CD4-positive, CD25-positive, alpha-beta regulatory T cell (primary cell): ENCODE results near the gene PTPRN2. TPM values are rescaled to one million over a fixed set of nuclear protein-coding genes. Genes with fewer than 3 reads are reported as not detected.

ENCODE experiments used
- ATAC-seq, 2 donors: fragments of 150-1000 bp; cut with Tn5 transposase; one replicate each; pipeline ENCODE4 v1.10.0; 2021; ENCODE audit warnings: low read depth in 2 of 2, moderate number of reproducible peaks in 2 of 2, moderate library complexity in 1 of 2
- DNase-seq, 3 donors: peaks; one replicate each; pipeline versions ENCODE4 v3.0.0 to v3.0.0-alpha.2; 2012 to 2022; ENCODE audit warnings: mixed read lengths in 1 of 3
- H3K27ac ChIP-seq: one replicate; pipeline ENCODE4 v1.7.0; 2013; ENCODE audit warnings: mild to moderate bottlenecking, low read length; ENCODE audit not compliant: insufficient read depth, poor library complexity, severe bottlenecking
- H3K27me3 ChIP-seq: one replicate; pipeline ENCODE4 v1.7.0; 2013; ENCODE audit warnings: low read length; ENCODE audit not compliant: control insufficient read depth, insufficient read depth
- H3K36me3 ChIP-seq: one replicate; pipeline ENCODE4 v1.7.0; 2013; ENCODE audit warnings: mild to moderate bottlenecking, low read length, moderate library complexity; ENCODE audit not compliant: control insufficient read depth, insufficient read depth
- H3K4me1 ChIP-seq: 2 replicates; pipeline ENCODE4 v1.7.0; 2013; ENCODE audit warnings: mild to moderate bottlenecking, low read length; ENCODE audit not compliant: insufficient read depth, control insufficient read depth, poor library complexity, severe bottlenecking
- H3K4me3 ChIP-seq: one replicate; pipeline ENCODE4 v1.7.0; 2013; ENCODE audit warnings: low read depth, mild to moderate bottlenecking, low read length, moderate library complexity
- H3K9me3 ChIP-seq, 2 experiments: 1 replicate in 1 of 2; 2 replicates in 1 of 2; pipeline ENCODE4 v1.7.0; 2013; ENCODE audit warnings: low read length in 2 of 2, mild to moderate bottlenecking in 1 of 2, moderate library complexity in 1 of 2; ENCODE audit not compliant: control insufficient read depth in 2 of 2
- H3K27ac Mint-ChIP-seq, 3 donors: one replicate each; pipeline ENCODE4 v1.8.0; 2020 to 2022; ENCODE audit warnings: mild to moderate bottlenecking in 3 of 3, mixed read lengths in 3 of 3, moderate library complexity in 2 of 3
- H3K27me3 Mint-ChIP-seq: one replicate; pipeline ENCODE4 v1.8.0; 2022; ENCODE audit warnings: mild to moderate bottlenecking, mixed read lengths
- H3K36me3 Mint-ChIP-seq: one replicate; pipeline ENCODE4 v1.8.0; 2020; ENCODE audit warnings: mixed read lengths
- H3K4me1 Mint-ChIP-seq, 4 donors: one replicate each; pipeline ENCODE4 v1.8.0; 2020 to 2022; ENCODE audit warnings: mixed read lengths in 4 of 4, mild to moderate bottlenecking in 1 of 4
- H3K4me3 Mint-ChIP-seq, 4 donors: one replicate each; pipeline ENCODE4 v1.8.0; 2020 to 2022; ENCODE audit warnings: mild to moderate bottlenecking in 4 of 4, mixed read lengths in 4 of 4, moderate library complexity in 3 of 4
- H3K9me3 Mint-ChIP-seq, 7 donors: one replicate each; pipeline ENCODE4 v1.8.0; 2020 to 2022; ENCODE audit warnings: mixed read lengths in 7 of 7, mild to moderate bottlenecking in 3 of 7, moderate library complexity in 2 of 7
- polyA plus RNA-seq, 4 donors: library from polyadenylated mRNA; unstranded; fragments of 300-500 nt; fragmentation: Illumina TruSeq; gene quantifications; one replicate each; pipeline ENCODE4 v1.2.3, GENCODE V29; 2021
- total RNA-seq: library from RNA; stranded (reverse); gene quantifications from one replicate; pipeline ENCODE4 v1.2.3, GENCODE V29; 2022

The PTPRN2 gene
- total and polyA plus RNA-seq, 5 donors from 2014 or later, result 1.6 to 4.7 (median 2.7) TPM

- Mint-ChIP-seq H3K9me3 (peaks cover 0 to 15% (median 5%) of the 10 kb centered on the region in 7 donors), H3K4me1 (peaks cover 0 to 21% (median 4%) of the 10 kb centered on the region in 4 donors), H3K36me3 (peaks cover 3% of the 10 kb centered on the region), H3K4me3 (peak overlapping the region; percentile 41 to 75 (median 61)), H3K27me3 (peaks cover 42% of the 10 kb centered on the region), H3K27ac (no peak overlapping the region)
- H3K27ac ChIP-seq, result no peak overlapping the region
- no peak overlapping the region for H3K4me3 ChIP-seq
- peaks cover 16% of the 10 kb centered on the region for H3K27me3 ChIP-seq
- no peaks in the 10 kb centered on the region for H3K36me3 ChIP-seq
- DNase-seq (no peak), ATAC-seq (no peak)
- peaks cover 13% of the 10 kb centered on the region for H3K4me1 ChIP-seq
- H3K9me3 ChIP-seq, result peaks cover 0 to 7% of the 10 kb centered on the region in 2 experiments
Measured at GRCh38 chr7:158588085-158588877, 658 bp upstream of the PTPRN2 start.

- no peak overlapping the region for H3K4me3 ChIP-seq
- H3K27ac ChIP-seq, result no peak overlapping the region
- H3K27me3 Mint-ChIP-seq, result peaks cover 48% of the 10 kb centered on the region
- H3K36me3 ChIP-seq, result no peaks in the 10 kb centered on the region
- peak overlapping the region in 2 of 4 donors; percentile 47 to 72 for H3K4me3 Mint-ChIP-seq
- peaks cover 3% of the 10 kb centered on the region for H3K36me3 Mint-ChIP-seq
- H3K4me1 Mint-ChIP-seq, result peaks cover 0 to 26% (median 4%) of the 10 kb centered on the region in 4 donors
- H3K27me3 ChIP-seq, result peaks cover 16% of the 10 kb centered on the region
- H3K4me1 ChIP-seq, result peaks cover 13% of the 10 kb centered on the region
- ATAC-seq, result no peak
- no peak overlapping the region for H3K27ac Mint-ChIP-seq
- H3K9me3 Mint-ChIP-seq, result peaks cover 0 to 9% (median 0%) of the 10 kb centered on the region in 7 donors
- H3K9me3 ChIP-seq, result no peaks in the 10 kb centered on the region
- no peak for DNase-seq
Measured at GRCh38 chr7:158586499-158587161, 993 bp downstream of the PTPRN2 start.

- Histone ChIP-seq H3K27me3 (peaks cover 16% of the 10 kb centered on the region), H3K4me1 (peaks cover 13% of the 10 kb centered on the region), H3K9me3 (no peaks in the 10 kb centered on the region), H3K4me3 (no peak overlapping the region), H3K36me3 (no peaks in the 10 kb centered on the region), H3K27ac (no peak overlapping the region)
- peaks cover 47% of the 10 kb centered on the region for H3K27me3 Mint-ChIP-seq
- peaks cover 0 to 10% (median 2%) of the 10 kb centered on the region in 7 donors for H3K9me3 Mint-ChIP-seq
- no peak overlapping the region for H3K27ac Mint-ChIP-seq
- ATAC-seq (no peak), DNase-seq (no peak)
- H3K4me3 Mint-ChIP-seq, result peak overlapping the region; percentile 47 to 91 (median 78)
- peaks cover 0 to 28% (median 4%) of the 10 kb centered on the region in 4 donors for H3K4me1 Mint-ChIP-seq
- H3K36me3 Mint-ChIP-seq, result peaks cover 4% of the 10 kb centered on the region
Measured at GRCh38 chr7:158585721-158586498, 1.7 kb downstream of the PTPRN2 start.

- H3K27me3 Mint-ChIP-seq, result peaks cover 54% of the 10 kb centered on the region
- H3K4me3 Mint-ChIP-seq, result no peak overlapping the region
- H3K9me3 Mint-ChIP-seq, result peaks cover 0 to 15% (median 5%) of the 10 kb centered on the region in 7 donors
Measured at GRCh38 chr7:158584407-158584806, 3.2 kb downstream of the PTPRN2 start.

GRCh38 chr7:158583810-158584209 lies 3.8 kb downstream of the PTPRN2 start:
- Mint-ChIP-seq H3K9me3 (peaks cover 0 to 18% (median 5%) of the 10 kb centered on the region in 7 donors), H3K36me3 (peaks cover 6% of the 10 kb centered on the region), H3K27me3 (peaks cover 48% of the 10 kb centered on the region)

More at GRCh38 chr7:158584407-158584806, 3.2 kb downstream of the PTPRN2 start:
- H3K9me3 ChIP-seq, result peaks cover 7 to 10% of the 10 kb centered on the region in 2 experiments
- Mint-ChIP-seq H3K4me1 (peaks cover 0 to 26% (median 4%) of the 10 kb centered on the region in 4 donors), H3K27ac (no peak overlapping the region), H3K36me3 (peaks cover 6% of the 10 kb centered on the region)
- no peak overlapping the region for H3K27ac ChIP-seq
- ATAC-seq, result no peak
- no peaks in the 10 kb centered on the region for H3K36me3 ChIP-seq
- H3K27me3 ChIP-seq, result peaks cover 16% of the 10 kb centered on the region
- peaks cover 13% of the 10 kb centered on the region for H3K4me1 ChIP-seq
- H3K4me3 ChIP-seq, result no peak overlapping the region
- DNase-seq, result no peak

GRCh38 chr7:158583143-158583542 lies 4.5 kb downstream of the PTPRN2 start:
- Histone ChIP-seq H3K4me3 (no peak overlapping the region), H3K4me1 (peaks cover 11% of the 10 kb centered on the region), H3K36me3 (no peaks in the 10 kb centered on the region), H3K27ac (no peak overlapping the region), H3K27me3 (peaks cover 16% of the 10 kb centered on the region), H3K9me3 (peaks cover 8 to 14% of the 10 kb centered on the region in 2 experiments)
- DNase-seq (no peak), ATAC-seq (no peak)
- Mint-ChIP-seq H3K27ac (no peak overlapping the region), H3K36me3 (peaks cover 6% of the 10 kb centered on the region), H3K27me3 (peaks cover 44% of the 10 kb centered on the region), H3K4me3 (no peak overlapping the region), H3K9me3 (peaks cover 0 to 18% (median 4%) of the 10 kb centered on the region in 7 donors), H3K4me1 (peaks cover 0 to 20% (median 4%) of the 10 kb centered on the region in 4 donors)

More at GRCh38 chr7:158583810-158584209, 3.8 kb downstream of the PTPRN2 start:
- Histone ChIP-seq H3K36me3 (no peaks in the 10 kb centered on the region), H3K9me3 (peaks cover 8 to 14% of the 10 kb centered on the region in 2 experiments), H3K4me1 (peaks cover 13% of the 10 kb centered on the region), H3K27ac (no peak overlapping the region), H3K27me3 (peaks cover 16% of the 10 kb centered on the region), H3K4me3 (no peak overlapping the region)
- no peak for DNase-seq
- ATAC-seq, result no peak
- H3K4me1 Mint-ChIP-seq, result peaks cover 0 to 22% (median 4%) of the 10 kb centered on the region in 4 donors
- no peak overlapping the region for H3K4me3 Mint-ChIP-seq
- peak overlapping the region in 1 of 3 donors; percentile 45 for H3K27ac Mint-ChIP-seq

- H3K4me3 Mint-ChIP-seq, result no peak overlapping the region
- ATAC-seq, result no peak
- Histone ChIP-seq H3K4me3 (no peak overlapping the region), H3K9me3 (peaks cover 8 to 14% of the 10 kb centered on the region in 2 experiments), H3K36me3 (no peaks in the 10 kb centered on the region), H3K27ac (no peak overlapping the region), H3K4me1 (peaks cover 9% of the 10 kb centered on the region), H3K27me3 (peaks cover 16% of the 10 kb centered on the region)
- no peak overlapping the region for H3K27ac Mint-ChIP-seq
- peaks cover 6% of the 10 kb centered on the region for H3K36me3 Mint-ChIP-seq
- peaks cover 49% of the 10 kb centered on the region for H3K27me3 Mint-ChIP-seq
- H3K9me3 Mint-ChIP-seq, result peaks cover 0 to 18% (median 6%) of the 10 kb centered on the region in 7 donors
- no peak for DNase-seq
- H3K4me1 Mint-ChIP-seq, result peaks cover 0 to 20% (median 4%) of the 10 kb centered on the region in 4 donors
Measured at GRCh38 chr7:158582089-158582456, 5.5 kb downstream of the PTPRN2 start.
